Measurements from ENCODE around the gene RGS16. TPM values are rescaled to one million over a fixed set of nuclear protein-coding genes. Genes with fewer than 3 reads are reported as not detected.

Gene RGS16
- total and polyA plus RNA-seq, 9 of the 15 experiments (the other 6 are each of a cell fraction or from before 2014, with no cell fraction given), result 0.07 to 0.55 (median 0.36) TPM

DNA sequence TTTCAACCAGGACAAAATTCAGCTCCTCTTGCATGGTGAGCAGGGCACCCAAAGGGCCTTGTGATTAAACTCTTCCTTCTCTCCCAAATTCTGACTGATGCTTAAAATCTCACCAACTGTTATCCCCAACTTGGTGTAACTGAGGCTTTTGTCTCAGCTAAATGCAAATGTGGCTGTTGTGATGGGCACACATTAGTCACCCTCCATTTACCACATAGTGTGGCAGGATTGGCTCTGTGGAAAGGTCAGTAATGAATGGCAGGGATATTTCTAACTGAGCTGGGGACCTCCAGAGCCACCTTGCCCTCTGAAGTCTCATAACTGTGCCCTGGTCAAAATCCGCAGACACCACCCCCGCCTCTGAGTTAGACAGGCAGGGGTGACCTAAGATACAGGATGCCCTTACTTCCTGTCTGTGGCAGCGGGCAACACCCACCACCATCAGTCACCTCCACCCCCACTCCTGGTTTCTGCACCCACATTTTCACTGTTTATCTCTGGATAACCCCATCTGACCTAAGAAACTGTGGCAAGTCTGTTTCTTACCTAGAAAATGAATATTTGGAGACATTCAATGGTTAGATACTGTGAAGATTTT, 25.4 kb upstream of the RGS16 start:
- no peak overlapping the region for H3K4me2 ChIP-seq (ENCODE audit: insufficient read depth, low read length)
- POLR2A ChIA-PET, result interaction anchor here (0.5 to 2.1 kb wide), 5 partner anchors 9 to 33 kb away, joined by 3 to 6 read pairs (median 3); no protein-coding TSS in a partner anchor
- no peak overlapping the region for H3K27ac ChIP-seq (ENCODE audit: extremely low read depth, low read depth, low read length)
- CTCF ChIA-PET (ENCODE audit: low intra/inter-chr PET ratio), result no interaction called here
- no peaks in the 10 kb centered on the region for H3K79me2 ChIP-seq (ENCODE audit: control insufficient read depth, insufficient read depth, low read length)
- no peaks in the 10 kb centered on the region for H3K9me1 ChIP-seq (ENCODE audit: control insufficient read depth, insufficient read depth, low read length)
- no peak overlapping the region for H2AFZ ChIP-seq (ENCODE audit: low read depth, low read length)
- TF ChIP-seq, protein P1, sequence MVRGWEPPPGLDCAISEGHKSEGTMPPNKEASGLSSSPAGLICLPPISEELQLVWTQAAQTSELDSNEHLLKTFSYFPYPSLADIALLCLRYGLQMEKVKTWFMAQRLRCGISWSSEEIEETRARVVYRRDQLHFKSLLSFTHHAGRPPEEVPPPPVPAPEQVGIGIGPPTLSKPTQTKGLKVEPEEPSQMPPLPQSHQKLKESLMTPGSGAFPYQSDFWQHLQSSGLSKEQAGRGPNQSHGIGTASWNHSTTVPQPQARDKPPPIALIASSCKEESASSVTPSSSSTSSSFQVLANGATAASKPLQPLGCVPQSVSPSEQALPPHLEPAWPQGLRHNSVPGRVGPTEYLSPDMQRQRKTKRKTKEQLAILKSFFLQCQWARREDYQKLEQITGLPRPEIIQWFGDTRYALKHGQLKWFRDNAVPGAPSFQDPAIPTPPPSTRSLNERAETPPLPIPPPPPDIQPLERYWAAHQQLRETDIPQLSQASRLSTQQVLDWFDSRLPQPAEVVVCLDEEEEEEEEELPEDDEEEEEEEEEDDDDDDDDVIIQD (CRISPR knock-in tag; IDR thresholded peaks at IDR 0.05), result no peak
- TF ChIP-seq ZNF668 (CRISPR knock-in tag; IDR thresholded peaks at IDR 0.05), result no peak
- no peaks in the 10 kb centered on the region for H3K36me3 ChIP-seq (ENCODE audit: control insufficient read depth, insufficient read depth, low read length)
- DNase-seq (ENCODE audit: extremely low read depth in 1 of 4, low spot score in 3 of 4), result no peak
- intact Hi-C loops (cut with micrococcal nuclease), result no loop called here
- no peak for FAIRE-seq
- H3K4me1 ChIP-seq (replicated peaks in 1 of 2; ENCODE audit: control insufficient read depth in 2 of 2, insufficient read depth in 2 of 2, low read length in 2 of 2), result no peaks in the 10 kb centered on the region; a peak in 1 of 5 replicates
- in situ Hi-C loops (cut with MboI), result no loop called here
- no TSS peak for BruUV-seq (replicated peaks)
- ATAC-seq, result no peak
- peaks cover 16 to 34% of the 10 kb centered on the region in 2 experiments for H3K27me3 ChIP-seq (ENCODE audit: control insufficient read depth in 2 of 2, insufficient read depth in 2 of 2, low read length in 2 of 2)
- 6% methylated on average over 3 of the region's 3 CpGs for WGBS (ENCODE audit: insufficient coverage, low coverage, missing lambda C conversion rate)
- H4K20me1 ChIP-seq (replicated peaks; ENCODE audit: control insufficient read depth, insufficient read depth, low read length), result no peaks in the 10 kb centered on the region
- H3K4me3 ChIP-seq, result no peak overlapping the region
- no peak overlapping the region for H3K9ac ChIP-seq (ENCODE audit: insufficient read depth in 1 of 2, low read depth in 2 of 2, low read length in 2 of 2)
- no peaks in the 10 kb centered on the region for H3K9me3 ChIP-seq (replicated peaks; ENCODE audit: control insufficient read depth, insufficient read depth, low read depth, low read length)

DNA sequence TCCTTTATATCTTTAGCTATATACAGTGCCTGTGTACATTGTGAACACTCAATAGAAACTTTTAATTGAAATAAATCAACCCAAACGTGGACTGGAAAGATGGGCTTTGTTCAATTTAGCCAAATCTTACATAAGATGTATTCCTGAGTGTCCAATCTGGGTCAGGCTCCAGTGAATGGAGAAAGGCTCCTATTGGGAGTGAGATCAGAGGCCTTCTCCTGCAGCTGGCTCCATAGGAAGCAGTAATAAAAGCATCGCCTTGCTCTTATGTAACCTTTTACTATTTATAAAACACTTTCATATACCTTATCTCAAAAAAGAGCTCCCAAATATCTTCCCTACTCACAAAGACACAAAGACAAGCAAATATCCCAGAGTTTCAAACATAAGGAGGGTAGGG, 24.9 kb upstream of the RGS16 start:
- DNase-seq (ENCODE audit: extremely low read depth in 1 of 4, low spot score in 3 of 4), result no peak
- Histone ChIP-seq H3K9me1 (ENCODE audit: control insufficient read depth, insufficient read depth, low read length) (no peaks in the 10 kb centered on the region), H3K4me2 (ENCODE audit: insufficient read depth, low read length) (no peak overlapping the region), H4K20me1 (replicated peaks; ENCODE audit: control insufficient read depth, insufficient read depth, low read length) (no peaks in the 10 kb centered on the region), H2AFZ (ENCODE audit: low read depth, low read length) (no peak overlapping the region), H3K9me3 (replicated peaks; ENCODE audit: control insufficient read depth, insufficient read depth, low read depth, low read length) (no peaks in the 10 kb centered on the region), H3K79me2 (ENCODE audit: control insufficient read depth, insufficient read depth, low read length) (no peaks in the 10 kb centered on the region), H3K4me1 (replicated peaks in 1 of 2; ENCODE audit: control insufficient read depth in 2 of 2, insufficient read depth in 2 of 2, low read length in 2 of 2) (no peaks in the 10 kb centered on the region; a peak in 1 of 5 replicates), H3K9ac (ENCODE audit: insufficient read depth in 1 of 2, low read depth in 2 of 2, low read length in 2 of 2) (no peak overlapping the region), H3K27ac (ENCODE audit: extremely low read depth, low read depth, low read length) (no peak overlapping the region), H3K4me3 (no peak overlapping the region), H3K36me3 (ENCODE audit: control insufficient read depth, insufficient read depth, low read length) (no peaks in the 10 kb centered on the region), H3K27me3 (ENCODE audit: control insufficient read depth in 2 of 2, insufficient read depth in 2 of 2, low read length in 2 of 2) (peaks cover 11 to 29% of the 10 kb centered on the region in 2 experiments)
- WGBS (ENCODE audit: insufficient coverage, low coverage, missing lambda C conversion rate), result 6% methylated on average over 2 of the region's 2 CpGs
- ChIA-PET CTCF (ENCODE audit: low intra/inter-chr PET ratio) (no interaction called here), POLR2A (interaction anchor here (0.7 to 2.1 kb wide), 5 partner anchors 8 to 57 kb away, joined by 3 to 6 read pairs (median 3); no protein-coding TSS in a partner anchor)
- no TSS peak for BruUV-seq (replicated peaks)
- FAIRE-seq, result no peak
- in situ Hi-C loops (cut with MboI) (no loop called here), intact Hi-C loops (cut with micrococcal nuclease) (no loop called here)
- no peak for ATAC-seq
- no peak for TF ChIP-seq GTF2A2 (tag; IDR thresholded peaks at IDR 0.05)
- no peak for TF ChIP-seq NR3C1 (CRISPR knock-in tag; IDR thresholded peaks at IDR 0.05)
- no peak for TF ChIP-seq ZNF12 (CRISPR knock-in tag; IDR thresholded peaks at IDR 0.05)
- TF ChIP-seq ETS1 (conservative IDR thresholded peaks at IDR 0.05; ENCODE audit: control insufficient read depth, low read depth, low read length), result no peak
- TF ChIP-seq ERF (CRISPR knock-in tag; IDR thresholded peaks at IDR 0.05), result no peak

All from K562 (cell line).